SU-DHL-6 (cell line): ENCODE measurements around the gene TSPAN12.

Experiments
- CTCF ChIP-seq: fragments of 200-600 bp; sonication (generic); IDR thresholded peaks from one replicate; pipeline ENCODE4 v1.5.1; 2017; ENCODE audit warnings: antibody characterized with exemption, mild to moderate bottlenecking, low read length, moderate library complexity; ENCODE audit not compliant: insufficient read depth, poor library complexity, severe bottlenecking
- EZH2phosphoT487 ChIP-seq: fragments of 200-600 bp; sonication (generic), shearing (Covaris generic); conservative IDR thresholded peaks from 2 replicates; pipeline ENCODE4 v1.6.1; 2018; ENCODE audit warnings: mild to moderate bottlenecking, antibody characterized with exemption, low read length, moderate library complexity, mixed read lengths

- TF ChIP-seq EZH2phosphoT487 (no peak), CTCF (no peak)
Observed at GRCh38 chr7:120831260-120831659, 26.7 kb downstream of the TSPAN12 start.
